Mesendoderm (in vitro differentiated cells): ENCODE measurements around the gene CEP68.

ENCODE experiments used
- DNase-seq: peaks from one replicate; pipeline ENCODE4 v3.0.0; 2013
- H2AK5ac ChIP-seq: 2 replicates; pipeline ENCODE4 v1.6.1; 2013; ENCODE audit warnings: low read length, inconsistent platforms
- H2BK120ac ChIP-seq: 2 replicates; pipeline ENCODE4 v1.6.1; 2013; ENCODE audit warnings: low read depth, mild to moderate bottlenecking, low read length, moderate library complexity, mixed read lengths
- H2BK15ac ChIP-seq: replicated peaks from 2 replicates; pipeline ENCODE4 v1.6.1; 2013; ENCODE audit warnings: low read depth, mild to moderate bottlenecking, moderate library complexity
- H2BK5ac ChIP-seq: 2 replicates; pipeline ENCODE4 v1.6.1; 2013; ENCODE audit warnings: low read length, inconsistent platforms
- H3K18ac ChIP-seq: 2 replicates; pipeline ENCODE4 v1.6.1; 2013; ENCODE audit warnings: mild to moderate bottlenecking, low read length, mixed read lengths
- H3K23ac ChIP-seq: one replicate; pipeline ENCODE4 v1.6.1; 2013; ENCODE audit warnings: low read length
- H3K27ac ChIP-seq: 2 replicates; pipeline ENCODE4 v1.5.1; 2013; ENCODE audit warnings: low read depth, mild to moderate bottlenecking, inconsistent platforms, low read length, moderate library complexity
- H3K27me3 ChIP-seq: 2 replicates; pipeline ENCODE4 v1.6.1; 2013; ENCODE audit warnings: low read length, control low read depth, mild to moderate bottlenecking, inconsistent platforms; ENCODE audit not compliant: insufficient read depth, poor library complexity
- H3K36me3 ChIP-seq: 2 replicates; pipeline ENCODE4 v1.6.1; 2013; ENCODE audit warnings: low read length, inconsistent platforms; ENCODE audit not compliant: control insufficient read depth, insufficient read depth
- H3K4ac ChIP-seq: one replicate; pipeline ENCODE4 v1.6.1; 2013; ENCODE audit warnings: low read depth, mild to moderate bottlenecking, low read length, moderate library complexity
- H3K4me1 ChIP-seq: 2 replicates; pipeline ENCODE4 v1.6.1; 2013; ENCODE audit warnings: low read depth, low read length, inconsistent platforms; ENCODE audit not compliant: control insufficient read depth
- H3K4me2 ChIP-seq: 2 replicates; pipeline ENCODE4 v1.6.1; 2013; ENCODE audit warnings: low read length
- H3K4me3 ChIP-seq: 2 replicates; pipeline ENCODE4 v1.5.1; 2013; ENCODE audit warnings: mild to moderate bottlenecking, low read length
- H3K56ac ChIP-seq: one replicate; pipeline ENCODE4 v1.6.1; 2013; ENCODE audit warnings: low read length
- H3K79me1 ChIP-seq: 2 replicates; pipeline ENCODE4 v1.6.1; 2013; ENCODE audit warnings: low read length, inconsistent platforms
- H3K79me2 ChIP-seq: 2 replicates; pipeline ENCODE4 v1.6.1; 2013; ENCODE audit warnings: mild to moderate bottlenecking, low read length; ENCODE audit not compliant: control insufficient read depth, insufficient read depth
- H3K9ac ChIP-seq: 2 replicates; pipeline ENCODE4 v1.6.1; 2013; ENCODE audit warnings: low read length, inconsistent platforms
- H4K5ac ChIP-seq: one replicate; pipeline ENCODE4 v1.6.1; 2013; ENCODE audit warnings: low read length
- H4K8ac ChIP-seq: one replicate; pipeline ENCODE4 v1.6.1; 2013; ENCODE audit warnings: low read depth, mild to moderate bottlenecking, control low read depth, low read length, moderate library complexity
- WGBS: extraction: QIAGEN DNeasy Blood & Tissue Kit; methylation state at CpG from one replicate; pipeline ENCODE4 v1.1.7; 2013; ENCODE audit warnings: low lambda C conversion rate, missing lambda C conversion rate; ENCODE audit not compliant: insufficient coverage; ENCODE audit errors: extremely low coverage; 5-methylcytosine and 5-hydroxymethylcytosine counted together

Gene CEP68

GRCh38 chr2:65026704-65027464 is 29.3 kb upstream of the CEP68 start:
- H3K27ac ChIP-seq, result no peak overlapping the region
- no CpG with 5 or more reads among the region's 13 CpGs for WGBS
- no peak overlapping the region for H3K4me2 ChIP-seq
- no peak overlapping the region for H3K18ac ChIP-seq
- H2BK5ac ChIP-seq, result no peak overlapping the region
- no peak overlapping the region for H2AK5ac ChIP-seq
- H4K5ac ChIP-seq, result no peak overlapping the region
- no peaks in the 10 kb centered on the region for H3K79me2 ChIP-seq
- H3K4me3 ChIP-seq, result no peak overlapping the region
- no peak overlapping the region for H2BK15ac ChIP-seq
- peaks cover 3% of the 10 kb centered on the region for H3K4me1 ChIP-seq
- no peak overlapping the region for H3K4ac ChIP-seq
- H3K79me1 ChIP-seq, result no peaks in the 10 kb centered on the region
- no peak overlapping the region for H2BK120ac ChIP-seq
- no peak overlapping the region for H4K8ac ChIP-seq
- no peak for DNase-seq
- no peak overlapping the region for H3K9ac ChIP-seq
- no peak overlapping the region for H3K56ac ChIP-seq
- no peaks in the 10 kb centered on the region for H3K36me3 ChIP-seq
- H3K23ac ChIP-seq, result no peak overlapping the region
- no peaks in the 10 kb centered on the region for H3K27me3 ChIP-seq

GRCh38 chr2:65027616-65028244 is 28.5 kb upstream of the CEP68 start:
- no peak overlapping the region for H3K4me2 ChIP-seq
- H3K27ac ChIP-seq, result no peak overlapping the region
- no peak overlapping the region for H2BK15ac ChIP-seq
- no peaks in the 10 kb centered on the region for H3K79me1 ChIP-seq
- H3K4ac ChIP-seq, result no peak overlapping the region
- no peaks in the 10 kb centered on the region for H3K79me2 ChIP-seq
- H4K8ac ChIP-seq, result no peak overlapping the region
- H3K4me1 ChIP-seq, result no peaks in the 10 kb centered on the region
- WGBS, result no CpG with 5 or more reads among the region's 8 CpGs
- H3K23ac ChIP-seq, result no peak overlapping the region
- H3K56ac ChIP-seq, result no peak overlapping the region
- no peak overlapping the region for H2BK120ac ChIP-seq
- DNase-seq, result no peak
- no peaks in the 10 kb centered on the region for H3K27me3 ChIP-seq
- H3K4me3 ChIP-seq, result no peak overlapping the region
- no peak overlapping the region for H4K5ac ChIP-seq
- H2BK5ac ChIP-seq, result no peak overlapping the region
- no peaks in the 10 kb centered on the region for H3K36me3 ChIP-seq
- no peak overlapping the region for H2AK5ac ChIP-seq
- H3K18ac ChIP-seq, result no peak overlapping the region
- H3K9ac ChIP-seq, result no peak overlapping the region

- H3K27ac ChIP-seq, result no peak overlapping the region
- H3K36me3 ChIP-seq, result no peaks in the 10 kb centered on the region
- WGBS, result no CpG with 5 or more reads among the region's 11 CpGs
- no peak overlapping the region for H2BK120ac ChIP-seq
- H3K4ac ChIP-seq, result no peak overlapping the region
- no peak overlapping the region for H2BK15ac ChIP-seq
- no peak overlapping the region for H2AK5ac ChIP-seq
- H3K9ac ChIP-seq, result no peak overlapping the region
- no peak overlapping the region for H3K56ac ChIP-seq
- H3K79me1 ChIP-seq, result no peaks in the 10 kb centered on the region
- no peak overlapping the region for H4K5ac ChIP-seq
- H3K4me3 ChIP-seq, result no peak overlapping the region
- H3K4me1 ChIP-seq, result no peaks in the 10 kb centered on the region
- no peak for DNase-seq
- H3K23ac ChIP-seq, result no peak overlapping the region
- no peak overlapping the region for H4K8ac ChIP-seq
- no peak overlapping the region for H3K18ac ChIP-seq
- H3K27me3 ChIP-seq, result no peaks in the 10 kb centered on the region
- no peak overlapping the region for H3K4me2 ChIP-seq
- no peaks in the 10 kb centered on the region for H3K79me2 ChIP-seq
- H2BK5ac ChIP-seq, result no peak overlapping the region
These were observed 25.5 kb upstream of the CEP68 start for GRCh38 chr2:65030476-65031332.

GRCh38 chr2:65031341-65032018 is 24.7 kb upstream of the CEP68 start:
- no peak overlapping the region for H3K27ac ChIP-seq
- no peak overlapping the region for H3K9ac ChIP-seq
- no peaks in the 10 kb centered on the region for H3K4me1 ChIP-seq
- H3K56ac ChIP-seq, result no peak overlapping the region
- H3K23ac ChIP-seq, result no peak overlapping the region
- H4K8ac ChIP-seq, result no peak overlapping the region
- H2BK120ac ChIP-seq, result no peak overlapping the region
- H2AK5ac ChIP-seq, result no peak overlapping the region
- H2BK15ac ChIP-seq, result no peak overlapping the region
- no peak for DNase-seq
- no peak overlapping the region for H3K4ac ChIP-seq
- H3K4me3 ChIP-seq, result no peak overlapping the region
- H3K36me3 ChIP-seq, result no peaks in the 10 kb centered on the region
- no peak overlapping the region for H2BK5ac ChIP-seq
- no peak overlapping the region for H3K18ac ChIP-seq
- no peak overlapping the region for H3K4me2 ChIP-seq
- H3K79me1 ChIP-seq, result no peaks in the 10 kb centered on the region
- no peaks in the 10 kb centered on the region for H3K79me2 ChIP-seq
- H3K27me3 ChIP-seq, result no peaks in the 10 kb centered on the region
- WGBS, result no CpG with 5 or more reads among the region's 8 CpGs
- H4K5ac ChIP-seq, result no peak overlapping the region

- no peak overlapping the region for H3K27ac ChIP-seq
- no peak overlapping the region for H4K8ac ChIP-seq
- H3K56ac ChIP-seq, result no peak overlapping the region
- no peak overlapping the region for H3K4ac ChIP-seq
- H4K5ac ChIP-seq, result no peak overlapping the region
- no peak overlapping the region for H2BK120ac ChIP-seq
- H2BK5ac ChIP-seq, result no peak overlapping the region
- no peak overlapping the region for H2BK15ac ChIP-seq
- no peaks in the 10 kb centered on the region for H3K79me1 ChIP-seq
- H3K79me2 ChIP-seq, result no peaks in the 10 kb centered on the region
- no CpG with 5 or more reads among the region's 13 CpGs for WGBS
- no peak for DNase-seq
- no peaks in the 10 kb centered on the region for H3K36me3 ChIP-seq
- H3K18ac ChIP-seq, result no peak overlapping the region
- no peak overlapping the region for H3K4me3 ChIP-seq
- H3K4me1 ChIP-seq, result no peaks in the 10 kb centered on the region
- H3K9ac ChIP-seq, result no peak overlapping the region
- no peak overlapping the region for H3K4me2 ChIP-seq
- no peak overlapping the region for H3K23ac ChIP-seq
- no peaks in the 10 kb centered on the region for H3K27me3 ChIP-seq
- H2AK5ac ChIP-seq, result no peak overlapping the region
These were observed 23.9 kb upstream of the CEP68 start for GRCh38 chr2:65032019-65032975.
